HCT116 (cell line): ENCODE results near the gene LRRC61.
"Not testable (repeated sequence)": the region's sequence is repeated elsewhere in the genome, so short reads cannot be mapped to it uniquely, and the experiment has no call there.

ENCODE experiments used
- ATF3 ChIP-seq: IDR thresholded peaks from 2 replicates; pipeline ENCODE4 v1.6.1; 2012
- CTCF ChIP-seq, 3 experiments: fragments of 200-600 bp in 1 of 3; sonication (generic) in 1 of 3; IDR thresholded peaks in 2 of 3; conservative IDR thresholded peaks in 1 of 3; 2 replicates each; pipeline ENCODE4 v1.5.1; 2012 to 2017; ENCODE audit warnings: low read depth in 2 of 3, low read length in 2 of 3, antibody characterized with exemption in 1 of 3, borderline replicate concordance in 1 of 3, control low read depth in 1 of 3, mild to moderate bottlenecking in 1 of 3, mixed read lengths in 1 of 3, mixed run types in 1 of 3, moderate library complexity in 1 of 3; ENCODE audit not compliant: insufficient read depth in 1 of 3
- EZH2 ChIP-seq: fragments of 200-600 bp; sonication (generic); IDR thresholded peaks from 2 replicates; pipeline ENCODE4 v1.6.1; 2017; ENCODE audit warnings: antibody characterized with exemption, mixed run types
- ZNF274 ChIP-seq: fragments of 200-500 bp; sonication (Bioruptor generic); IDR thresholded peaks from 2 replicates; pipeline ENCODE4 v1.6.1; 2014; ENCODE audit warnings: mild to moderate bottlenecking, low read depth, low read length, inconsistent platforms

GRCh38 chr7:150283111-150283510 lies 40.0 kb upstream of the LRRC61 start:
- TF ChIP-seq CTCF (IDR thresholded peaks at IDR 0.05 in 2 of 3, conservative IDR thresholded peaks at IDR 0.05 in 1 of 3; ENCODE audit: borderline replicate concordance in 1 of 3, insufficient read depth in 1 of 3, low read depth in 2 of 3, low read length in 2 of 3); EZH2; ATF3; ZNF274: not testable (repeated sequence)
